GDM1 (cell line): ENCODE data around the gene RORB.

ENCODE experiments used
- DNase-seq: peaks from one replicate; lab custom pipeline; 2025; lab: John Stamatoyannopoulos, UW

RORB gene

GRCh38 chr9:74598874-74599273, 101.7 kb downstream of the RORB start:
- DNase-seq, result no peak

DNA sequence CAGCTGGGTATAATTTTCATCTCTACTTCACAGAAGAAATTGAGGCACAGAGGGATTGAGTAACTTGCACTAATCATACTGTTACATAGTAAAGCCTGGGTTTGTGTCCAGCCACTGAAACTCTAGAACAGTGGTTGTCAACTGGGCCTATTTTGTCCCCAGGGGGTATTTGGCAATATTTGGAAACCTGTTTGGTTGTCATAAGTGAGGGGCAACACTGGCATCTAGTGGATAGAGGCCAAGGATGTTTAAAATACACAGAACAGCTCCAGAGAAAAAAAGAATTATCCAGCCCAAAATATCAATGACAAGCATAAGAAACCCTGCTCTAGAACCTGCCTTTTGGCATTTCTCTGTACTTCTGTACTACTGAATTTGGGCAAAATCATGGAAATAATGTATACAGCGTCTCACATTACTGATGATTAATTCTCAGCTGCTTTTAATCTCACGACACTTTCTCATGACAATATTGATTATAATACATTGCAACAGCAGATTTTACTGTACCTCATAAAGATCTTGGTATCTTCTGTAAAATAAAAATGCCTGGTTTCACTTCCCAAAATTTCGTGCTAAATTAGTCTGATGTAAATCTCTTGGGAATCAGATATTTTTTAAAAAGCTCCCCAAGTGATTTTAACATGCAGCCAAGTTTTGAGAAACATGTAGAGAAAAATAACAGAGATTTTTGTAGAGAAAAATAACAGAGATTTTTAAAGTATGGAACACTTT, 112.7 kb downstream of the RORB start:
- DNase-seq, result no peak

DNA sequence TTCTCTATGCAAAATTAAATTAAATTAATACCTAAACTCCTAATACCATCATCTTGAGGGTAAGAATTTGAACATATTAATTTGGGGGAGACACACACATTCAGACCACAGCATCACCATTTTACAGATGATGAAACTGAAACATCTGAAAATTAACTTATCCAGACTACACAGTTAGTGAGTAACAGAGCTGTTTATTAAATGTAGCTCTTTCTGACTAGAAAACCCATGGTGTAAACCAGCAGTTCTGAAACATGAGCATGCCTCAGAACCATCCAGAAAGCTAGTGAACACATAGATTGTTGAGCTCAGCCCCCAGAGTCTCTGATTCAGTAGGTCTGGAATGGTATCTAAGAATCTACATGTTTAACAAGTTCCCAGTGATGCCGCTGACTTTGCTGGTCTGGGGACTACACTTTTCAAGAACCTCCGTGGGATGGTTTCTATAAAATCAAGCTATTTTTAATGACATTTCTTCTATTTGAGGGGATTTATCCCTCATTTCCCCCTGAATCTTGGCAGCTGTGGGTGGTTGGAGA, 113.5 kb downstream of the RORB start:
- no peak for DNase-seq

DNA sequence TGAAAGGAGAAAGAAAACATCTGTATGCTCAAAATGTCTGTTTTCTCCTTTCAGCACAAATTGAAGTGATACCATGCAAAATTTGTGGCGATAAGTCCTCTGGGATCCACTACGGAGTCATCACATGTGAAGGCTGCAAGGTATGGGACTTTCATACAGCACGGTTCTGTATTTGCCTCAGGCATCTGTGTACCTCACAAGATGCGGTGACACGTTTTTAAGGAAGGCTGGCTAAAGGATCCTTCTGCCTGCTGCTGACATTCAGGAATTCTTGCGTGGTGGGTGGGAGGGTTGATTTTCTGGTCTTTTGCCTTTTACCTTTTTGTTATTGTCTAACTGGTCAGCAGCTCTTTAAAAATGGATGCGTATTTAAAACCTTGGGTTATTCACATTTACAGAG, 133.1 kb downstream of the RORB start:
- DNase-seq, result no peak

DNA sequence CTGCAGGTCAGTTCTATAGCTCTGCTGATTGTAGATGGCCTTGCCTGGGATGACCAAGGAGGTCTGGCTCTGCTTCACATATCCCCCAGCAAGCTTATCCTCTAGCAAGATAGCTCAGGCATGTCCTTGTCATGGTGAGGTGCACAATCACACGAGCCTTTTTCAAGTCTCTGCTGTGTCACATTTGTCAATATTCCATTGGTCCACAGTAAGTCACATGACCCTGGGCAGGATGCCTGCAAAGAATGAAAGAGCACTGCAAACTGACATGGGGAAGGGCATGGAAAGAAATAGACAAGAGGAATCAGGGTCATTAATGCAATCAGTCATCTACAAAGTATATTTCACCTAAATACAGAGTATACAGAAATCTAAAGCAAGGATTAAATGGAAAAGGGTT, 142.0 kb downstream of the RORB start:
- DNase-seq, result no peak

GRCh38 chr9:74642376-74642775, 145.2 kb downstream of the RORB start:
- DNase-seq, result no peak

DNA sequence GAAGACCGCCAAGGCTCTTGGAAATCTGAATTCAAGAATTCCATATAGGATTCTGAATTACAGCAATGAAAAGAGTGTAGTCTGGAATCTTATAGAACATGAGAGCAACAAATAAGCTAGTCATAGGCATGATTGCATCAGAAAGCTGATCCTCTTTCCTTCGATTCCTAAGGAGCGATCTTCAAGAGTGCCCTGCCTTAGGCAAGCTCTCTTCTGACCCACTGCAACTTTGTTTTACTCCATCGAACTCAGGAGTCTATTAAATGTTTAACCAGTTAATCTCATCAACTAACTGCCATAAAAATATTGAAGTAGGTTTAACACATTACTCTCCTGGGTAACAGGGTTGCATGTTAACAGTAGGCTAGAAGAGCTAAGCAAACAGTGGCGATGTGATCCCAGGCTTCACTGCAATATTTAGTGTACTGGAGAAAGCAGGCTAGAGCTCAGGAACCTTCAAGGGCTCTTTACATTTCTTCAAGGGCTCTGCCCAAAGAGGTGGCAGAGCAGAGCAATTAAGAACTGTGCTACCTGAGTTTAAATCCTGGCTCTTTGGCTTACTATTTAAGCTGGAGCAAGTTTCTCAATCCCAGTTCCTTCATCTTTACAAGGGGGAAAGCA, 146.3 kb downstream of the RORB start:
- DNase-seq, result no peak

- DNase-seq, result no peak
These were observed 146.9 kb downstream of the RORB start for GRCh38 chr9:74644023-74644422.

GRCh38 chr9:74645007-74645639, 148.0 kb downstream of the RORB start:
- no peak for DNase-seq

- no peak for DNase-seq
These were observed 156.4 kb downstream of the RORB start for GRCh38 chr9:74653410-74654080.

- DNase-seq, result no peak
These were observed 165.5 kb downstream of the RORB start for GRCh38 chr9:74662674-74663073.

- no peak for DNase-seq
These were observed 166.3 kb downstream of the RORB start for GRCh38 chr9:74663439-74663838.

GRCh38 chr9:74666625-74667316, 169.6 kb downstream of the RORB start:
- DNase-seq, result no peak

DNA sequence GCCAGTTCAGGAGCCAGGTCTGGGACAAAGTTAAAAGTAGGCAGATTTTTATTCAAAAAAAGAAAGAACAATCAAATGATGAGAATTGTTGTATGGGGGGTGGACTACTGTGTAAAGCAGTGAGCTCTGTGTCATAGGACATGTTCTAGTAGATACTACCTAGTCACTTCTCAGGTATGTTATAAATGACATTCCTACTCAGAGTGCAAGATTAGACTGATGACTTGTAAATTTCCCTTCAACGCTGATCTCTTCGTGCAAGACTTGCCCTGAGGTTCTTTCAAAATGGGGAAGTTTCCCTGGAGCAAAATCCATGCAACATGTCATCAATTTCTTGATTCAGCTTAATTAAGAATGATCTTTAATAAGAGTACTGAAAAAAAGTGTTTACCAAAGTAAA, 175.1 kb downstream of the RORB start:
- DNase-seq, result no peak

GRCh38 chr9:74674077-74674476, 176.9 kb downstream of the RORB start:
- DNase-seq, result no peak

- no peak for DNase-seq
These were observed 184.8 kb downstream of the RORB start for GRCh38 chr9:74681906-74682305.

- DNase-seq, result no peak
These were observed 186.2 kb downstream of the RORB start for GRCh38 chr9:74683322-74683721.

GRCh38 chr9:74691058-74691457, 193.9 kb downstream of the RORB start:
- no peak for DNase-seq

DNA sequence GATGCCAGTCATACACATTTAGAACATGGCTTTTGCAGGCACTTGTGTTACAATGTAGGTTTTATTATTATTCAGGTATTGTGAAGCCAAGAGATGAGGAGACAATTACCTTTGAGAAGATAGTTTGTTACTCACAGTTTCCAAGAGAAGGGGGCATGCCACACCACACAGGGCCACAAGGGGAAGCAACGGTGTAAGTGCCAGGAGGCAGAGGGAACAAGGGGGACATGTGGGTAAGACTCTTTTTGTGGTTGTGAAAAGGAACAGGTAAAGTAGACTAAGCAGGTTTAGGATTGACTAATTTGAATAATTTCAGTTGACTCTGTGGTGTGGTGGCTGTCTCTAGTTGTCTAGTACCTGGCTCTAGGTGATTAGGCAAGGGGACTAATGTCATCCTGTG, 199.4 kb downstream of the RORB start:
- DNase-seq, result no peak

DNA sequence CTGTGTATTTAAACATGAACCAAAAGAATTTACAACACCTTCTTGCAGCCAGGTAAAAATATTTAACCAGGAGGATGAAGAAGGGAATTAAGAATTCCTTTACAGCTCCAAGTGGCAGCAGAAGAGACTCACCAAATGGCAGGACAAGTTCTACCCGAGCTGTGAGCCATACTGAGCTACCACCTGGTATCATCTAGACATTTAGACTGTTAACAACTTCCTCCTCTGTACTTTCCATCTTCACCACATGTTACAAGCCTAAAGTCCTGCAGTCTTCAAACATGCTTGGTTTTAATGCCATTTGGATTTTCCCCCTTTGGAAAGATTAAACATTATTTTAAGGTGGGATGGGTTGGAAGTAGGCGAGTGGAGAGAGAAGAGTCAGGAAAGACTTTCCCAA, 200.4 kb downstream of the RORB start:
- no peak for DNase-seq

DNA sequence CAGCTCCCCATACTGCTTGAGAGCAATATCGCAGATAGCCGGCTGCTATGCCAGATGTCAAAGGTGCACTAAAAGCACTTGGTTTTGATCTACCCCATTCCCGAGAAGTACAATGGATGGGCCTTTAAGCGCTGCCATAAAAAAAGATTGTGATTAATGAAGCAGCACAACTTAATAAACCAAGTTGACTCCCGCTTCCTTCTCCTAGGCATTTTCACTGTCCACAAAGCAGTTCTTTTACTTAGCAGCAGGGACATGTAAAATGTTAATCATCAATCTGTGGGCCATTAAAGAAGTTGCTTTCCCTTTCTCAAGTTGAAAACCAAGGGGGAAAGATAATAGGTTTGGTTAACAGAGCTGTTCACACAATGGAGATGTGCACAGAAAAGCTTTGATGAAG, 214.2 kb downstream of the RORB start:
- no peak for DNase-seq

- DNase-seq, result no peak
These were observed 221.6 kb downstream of the RORB start for GRCh38 chr9:74718709-74719108.
